Pons (tissue), 1 donor: ENCODE data around the gene ISCA1.

Source experiments
- DNase-seq: peaks from one replicate; pipeline ENCODE4 v3.0.0-alpha.2; 2016; ENCODE audit warnings: low spot score

ISCA1 gene

GRCh38 chr9:86285261-86285660 lies 2.9 kb upstream of the ISCA1 start:
- no peak for DNase-seq

GRCh38 chr9:86282979-86283535 lies 719 bp upstream of the ISCA1 start:
- peak; percentile 73 for DNase-seq

- DNase-seq = peak; percentile 48
Measured at GRCh38 chr9:86281593-86282076, 703 bp downstream of the ISCA1 start.

GRCh38 chr9:86280580-86280979 lies 1.8 kb downstream of the ISCA1 start:
- no peak for DNase-seq

- no peak for DNase-seq
Measured at GRCh38 chr9:86279839-86280238, 2.5 kb downstream of the ISCA1 start.

GRCh38 chr9:86277072-86277471 lies 5.3 kb downstream of the ISCA1 start:
- no peak for DNase-seq

GRCh38 chr9:86275962-86276361 lies 6.4 kb downstream of the ISCA1 start:
- DNase-seq = peak; percentile 37

GRCh38 chr9:86274821-86275643 lies 7.3 kb downstream of the ISCA1 start:
- DNase-seq = no peak

GRCh38 chr9:86272221-86272620 lies 10.1 kb downstream of the ISCA1 start:
- no peak for DNase-seq

GRCh38 chr9:86263876-86264275 lies 18.5 kb downstream of the ISCA1 start:
- DNase-seq = no peak

- no peak for DNase-seq
Measured at GRCh38 chr9:86262492-86262891, 19.8 kb downstream of the ISCA1 start.

- DNase-seq = no peak
Measured at GRCh38 chr9:86259557-86259956, 22.8 kb downstream of the ISCA1 start, which contains the start of gene C9orf153. TSS of gene C9orf153 (minus strand) at chr9:86259657. CDS start at chr9:86229603, 30,054 bp downstream.

- DNase-seq = no peak
Measured at GRCh38 chr9:86257391-86257790, 24.9 kb downstream of the ISCA1 start.

- DNase-seq = no peak
Measured at GRCh38 chr9:86256653-86257052, 25.7 kb downstream of the ISCA1 start.

- DNase-seq = no peak
Measured at GRCh38 chr9:86253577-86253976, 28.8 kb downstream of the ISCA1 start.

- DNase-seq = no peak
Measured at GRCh38 chr9:86252870-86253269, 29.5 kb downstream of the ISCA1 start.

GRCh38 chr9:86250123-86250522 lies 32.2 kb downstream of the ISCA1 start:
- DNase-seq = no peak

GRCh38 chr9:86248746-86249145 lies 33.6 kb downstream of the ISCA1 start:
- DNase-seq = no peak

- DNase-seq = peak; percentile 48
Measured at GRCh38 chr9:86246752-86247161, 35.6 kb downstream of the ISCA1 start.

- no peak for DNase-seq
Measured at GRCh38 chr9:86242071-86242470, 40.3 kb downstream of the ISCA1 start.

- no peak for DNase-seq
Measured at GRCh38 chr9:86241216-86241615, 41.1 kb downstream of the ISCA1 start.

- DNase-seq = no peak
Measured at GRCh38 chr9:86238861-86239770, 43.2 kb downstream of the ISCA1 start.
